Measurements from ENCODE around the gene PRXL2B.

DNA sequence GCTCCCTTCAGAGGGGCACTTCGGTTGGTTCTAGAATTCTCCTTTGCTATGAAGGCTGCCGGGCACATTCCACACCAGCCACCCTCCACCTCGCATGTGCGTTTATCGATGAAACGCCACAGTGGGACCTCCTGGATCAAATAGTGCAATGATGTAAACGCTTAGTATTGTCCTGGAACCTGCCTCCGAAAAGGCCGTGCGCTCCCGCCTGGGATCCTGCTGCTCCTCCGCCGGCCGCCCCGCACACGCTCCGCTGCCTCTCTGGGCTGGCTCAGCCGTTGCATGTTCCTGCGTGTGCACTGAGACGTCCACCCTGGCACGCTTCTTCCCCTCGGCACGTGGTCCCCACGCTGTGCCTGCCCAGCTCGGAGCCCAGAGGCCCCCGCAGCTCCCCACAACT lies 34.4 kb upstream of the PRXL2B start:
- TF ChIP-seq, protein P1, sequence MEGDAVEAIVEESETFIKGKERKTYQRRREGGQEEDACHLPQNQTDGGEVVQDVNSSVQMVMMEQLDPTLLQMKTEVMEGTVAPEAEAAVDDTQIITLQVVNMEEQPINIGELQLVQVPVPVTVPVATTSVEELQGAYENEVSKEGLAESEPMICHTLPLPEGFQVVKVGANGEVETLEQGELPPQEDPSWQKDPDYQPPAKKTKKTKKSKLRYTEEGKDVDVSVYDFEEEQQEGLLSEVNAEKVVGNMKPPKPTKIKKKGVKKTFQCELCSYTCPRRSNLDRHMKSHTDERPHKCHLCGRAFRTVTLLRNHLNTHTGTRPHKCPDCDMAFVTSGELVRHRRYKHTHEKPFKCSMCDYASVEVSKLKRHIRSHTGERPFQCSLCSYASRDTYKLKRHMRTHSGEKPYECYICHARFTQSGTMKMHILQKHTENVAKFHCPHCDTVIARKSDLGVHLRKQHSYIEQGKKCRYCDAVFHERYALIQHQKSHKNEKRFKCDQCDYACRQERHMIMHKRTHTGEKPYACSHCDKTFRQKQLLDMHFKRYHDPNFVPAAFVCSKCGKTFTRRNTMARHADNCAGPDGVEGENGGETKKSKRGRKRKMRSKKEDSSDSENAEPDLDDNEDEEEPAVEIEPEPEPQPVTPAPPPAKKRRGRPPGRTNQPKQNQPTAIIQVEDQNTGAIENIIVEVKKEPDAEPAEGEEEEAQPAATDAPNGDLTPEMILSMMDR (IDR thresholded peaks at IDR 0.05; ENCODE audit: insufficient read depth, low read length) = no peak
- TF ChIP-seq SPI1 (IDR thresholded peaks at IDR 0.05; ENCODE audit: borderline replicate concordance, low read depth) (no peak), GABPA (IDR thresholded peaks at IDR 0.05; ENCODE audit: low read depth) (no peak)
